ENCODE measurements around the gene PHACTR1. TPM values are rescaled to one million over a fixed set of nuclear protein-coding genes. Genes with fewer than 3 reads are reported as not detected.

Gene PHACTR1
- total and polyA plus RNA-seq, 7 donors: 0.60 to 7.5 (median 3.7) TPM

GRCh38 chr6:12735786-12736185, 19.2 kb downstream of the PHACTR1 start:
- intact Hi-C loops (cut with DNase I): no loop called here
- H3K27ac ChIP-seq: no peak overlapping the region
- H3K9me3 ChIP-seq: no peaks in the 10 kb centered on the region
- no peaks in the 10 kb centered on the region for H3K4me1 ChIP-seq
- H3K27me3 ChIP-seq: no peaks in the 10 kb centered on the region
- no peak for DNase-seq
- H3K4me3 ChIP-seq: no peak overlapping the region
- 46 to 54% methylated on average over 1 of the region's 1 CpG for WGBS, 2 donors
- H3K36me3 ChIP-seq: no peaks in the 10 kb centered on the region
- TF ChIP-seq POLR2AphosphoS5 (IDR thresholded peaks at IDR 0.05) (no peak), CTCF (IDR thresholded peaks at IDR 0.05) (no peak), EP300 (IDR thresholded peaks at IDR 0.05) (no peak), POLR2A (IDR thresholded peaks at IDR 0.05) (no peak)

- no peak for TF ChIP-seq POLR2A (IDR thresholded peaks at IDR 0.05)
- no peak for TF ChIP-seq EP300 (IDR thresholded peaks at IDR 0.05)
- TF ChIP-seq CTCF (IDR thresholded peaks at IDR 0.05): no peak
- TF ChIP-seq POLR2AphosphoS5 (IDR thresholded peaks at IDR 0.05): no peak
- H3K36me3 ChIP-seq: no peaks in the 10 kb centered on the region
- DNase-seq: no peak
- no peaks in the 10 kb centered on the region for H3K9me3 ChIP-seq
- H3K27me3 ChIP-seq: peaks cover 11 to 49% (median 24%) of the 10 kb centered on the region in 3 donors
- no peak overlapping the region for H3K4me3 ChIP-seq
- peaks cover 0 to 7% (median 5%) of the 10 kb centered on the region in 4 donors for H3K4me1 ChIP-seq
- WGBS, 2 donors: 7 to 9% methylated on average over 2 of the region's 2 CpGs
- H3K27ac ChIP-seq: no peak overlapping the region
- intact Hi-C loops (cut with DNase I): no loop called here
Observed at GRCh38 chr6:12748411-12748810, 31.8 kb downstream of the PHACTR1 start.

GRCh38 chr6:12748815-12749521, 32.4 kb downstream of the PHACTR1 start:
- TF ChIP-seq EP300 (IDR thresholded peaks at IDR 0.05) (no peak), CTCF (IDR thresholded peaks at IDR 0.05) (no peak), POLR2A (IDR thresholded peaks at IDR 0.05) (no peak), POLR2AphosphoS5 (IDR thresholded peaks at IDR 0.05) (no peak)
- H3K4me3 ChIP-seq: peak overlapping the region in 1 of 4 donors; percentile 24
- peaks cover 11 to 49% (median 24%) of the 10 kb centered on the region in 3 donors for H3K27me3 ChIP-seq
- DNase-seq: no peak
- H3K9me3 ChIP-seq: no peaks in the 10 kb centered on the region
- H3K27ac ChIP-seq: no peak overlapping the region
- intact Hi-C loops (cut with DNase I): no loop called here
- 6 to 19% methylated on average over 23 of the region's 23 CpGs for WGBS, 2 donors
- peaks cover 0 to 7% (median 5%) of the 10 kb centered on the region in 4 donors for H3K4me1 ChIP-seq
- no peaks in the 10 kb centered on the region for H3K36me3 ChIP-seq

GRCh38 chr6:12749531-12750379, 33.2 kb downstream of the PHACTR1 start:
- intact Hi-C loops (cut with DNase I): no loop called here
- Histone ChIP-seq H3K36me3 (no peaks in the 10 kb centered on the region), H3K9me3 (no peaks in the 10 kb centered on the region), H3K27ac (no peak overlapping the region), H3K4me3 (peak overlapping the region in 1 of 4 donors; percentile 24), H3K27me3 (peaks cover 11 to 49% (median 24%) of the 10 kb centered on the region in 3 donors), H3K4me1 (peaks cover 0 to 7% (median 5%) of the 10 kb centered on the region in 4 donors)
- 5 to 25% methylated on average over 75 of the region's 75 CpGs for WGBS, 2 donors
- no peak for DNase-seq
- no peak for TF ChIP-seq POLR2AphosphoS5 (IDR thresholded peaks at IDR 0.05)
- no peak for TF ChIP-seq POLR2A (IDR thresholded peaks at IDR 0.05)
- TF ChIP-seq EP300 (IDR thresholded peaks at IDR 0.05): no peak
- no peak for TF ChIP-seq CTCF (IDR thresholded peaks at IDR 0.05)
